Activated CD8-positive, alpha-beta T cell treated with anti-CD3 and anti-CD28 coated beads for 36 hours (primary cell): Measurements from ENCODE around the gene CCNI. TPM values are rescaled to one million over a fixed set of nuclear protein-coding genes. Genes with fewer than 3 reads are reported as not detected.

Source experiments
- ATAC-seq: fragments of 200-7000 bp; cut with Tn5 transposase; one replicate; pipeline ENCODE4 v1.10.0; 2021; ENCODE audit warnings: mild to moderate bottlenecking, moderate library complexity
- CTCF ChIA-PET: fragments of 350-600 bp; sonication (Branson Sonifier 250); formaldehyde crosslinking; loops from one replicate; lab custom pipeline; 2021; ENCODE audit warnings: antibody characterized with exemption; lab: Charles Lee
- POLR2A ChIA-PET: fragments of 350-600 bp; sonication (Branson Sonifier 250); formaldehyde crosslinking; loops from one replicate; lab custom pipeline; 2021; ENCODE audit warnings: antibody characterized with exemption; lab: Charles Lee
- DNase-seq: peaks from one replicate; pipeline ENCODE4 v3.0.0-alpha.2; 2020
- H3K27ac Mint-ChIP-seq: one replicate; pipeline ENCODE4 v1.8.0; 2021; ENCODE audit warnings: mild to moderate bottlenecking, mixed read lengths
- H3K27me3 Mint-ChIP-seq: one replicate; pipeline ENCODE4 v1.8.0; 2021; ENCODE audit warnings: mixed read lengths
- H3K36me3 Mint-ChIP-seq: one replicate; pipeline ENCODE4 v1.8.0; 2021; ENCODE audit warnings: low read depth, mixed read lengths
- H3K4me1 Mint-ChIP-seq: one replicate; pipeline ENCODE4 v1.8.0; 2021; ENCODE audit warnings: low read depth, mixed read lengths
- H3K4me3 Mint-ChIP-seq: one replicate; pipeline ENCODE4 v1.8.0; 2021; ENCODE audit warnings: mild to moderate bottlenecking, moderate library complexity, mixed read lengths
- H3K9me3 Mint-ChIP-seq: one replicate; pipeline ENCODE4 v1.8.0; 2021; ENCODE audit warnings: mixed read lengths
- intact Hi-C: fragments of 100-400 bp; cut with micrococcal nuclease; formaldehyde crosslinking; loops from one replicate; pipeline ENCODE4 v1.10.0; 2022
- total RNA-seq, 2 experiments: library from RNA; stranded (reverse); gene quantifications; one replicate each; pipeline ENCODE4 v1.2.3, GENCODE V29; 2021
- TF ChIP-seq, protein P1 (sequence below): fragments of 200-600 bp; IDR thresholded peaks from one replicate; pipeline ENCODE4 v1.8.0; 2022; ENCODE audit warnings: antibody characterized with exemption, mild to moderate bottlenecking

The CCNI gene
- total RNA-seq, 2 experiments from 2014 or later, result 257 to 272 TPM

DNA sequence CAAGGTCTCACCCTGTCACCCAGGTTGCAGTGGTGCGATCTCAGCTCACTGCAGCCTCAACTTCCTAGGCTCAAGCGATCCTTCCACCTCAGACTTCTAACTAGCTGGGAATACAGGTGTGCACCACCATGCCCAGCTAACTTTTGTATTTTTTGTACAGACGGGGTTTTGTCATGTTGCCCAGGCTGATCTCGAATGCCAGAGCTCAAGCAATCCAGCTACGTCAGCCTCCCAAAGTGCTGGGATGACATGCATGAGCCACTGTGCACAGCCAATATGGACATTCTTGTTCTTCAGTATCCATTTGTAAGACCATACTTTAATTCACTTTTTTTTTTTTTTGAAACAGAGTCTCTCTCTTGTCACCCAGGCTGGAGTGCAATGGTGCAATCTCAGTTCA is 3.5 kb upstream of the CCNI start:
- intact Hi-C loops, result no loop called here
- Mint-ChIP-seq H3K4me3 (no peak overlapping the region), H3K4me1 (peaks cover 31% of the 10 kb centered on the region), H3K9me3 (no peaks in the 10 kb centered on the region), H3K27me3 (no peaks in the 10 kb centered on the region), H3K36me3 (peaks cover 7% of the 10 kb centered on the region), H3K27ac (no peak overlapping the region)
- ChIA-PET POLR2A (interaction anchor here (1.4 kb wide), 1 partner anchor 9 kb away, joined by 3 read pairs; no protein-coding TSS in a partner anchor), CTCF (interaction anchor here (0.6 to 1.3 kb wide), 3 partner anchors 16 to 490 kb away, joined by 3 to 9 read pairs (median 3); no protein-coding TSS in a partner anchor)
- no peak for DNase-seq
- TF ChIP-seq, protein P1, sequence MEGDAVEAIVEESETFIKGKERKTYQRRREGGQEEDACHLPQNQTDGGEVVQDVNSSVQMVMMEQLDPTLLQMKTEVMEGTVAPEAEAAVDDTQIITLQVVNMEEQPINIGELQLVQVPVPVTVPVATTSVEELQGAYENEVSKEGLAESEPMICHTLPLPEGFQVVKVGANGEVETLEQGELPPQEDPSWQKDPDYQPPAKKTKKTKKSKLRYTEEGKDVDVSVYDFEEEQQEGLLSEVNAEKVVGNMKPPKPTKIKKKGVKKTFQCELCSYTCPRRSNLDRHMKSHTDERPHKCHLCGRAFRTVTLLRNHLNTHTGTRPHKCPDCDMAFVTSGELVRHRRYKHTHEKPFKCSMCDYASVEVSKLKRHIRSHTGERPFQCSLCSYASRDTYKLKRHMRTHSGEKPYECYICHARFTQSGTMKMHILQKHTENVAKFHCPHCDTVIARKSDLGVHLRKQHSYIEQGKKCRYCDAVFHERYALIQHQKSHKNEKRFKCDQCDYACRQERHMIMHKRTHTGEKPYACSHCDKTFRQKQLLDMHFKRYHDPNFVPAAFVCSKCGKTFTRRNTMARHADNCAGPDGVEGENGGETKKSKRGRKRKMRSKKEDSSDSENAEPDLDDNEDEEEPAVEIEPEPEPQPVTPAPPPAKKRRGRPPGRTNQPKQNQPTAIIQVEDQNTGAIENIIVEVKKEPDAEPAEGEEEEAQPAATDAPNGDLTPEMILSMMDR, result no peak
- no peak for ATAC-seq

DNA sequence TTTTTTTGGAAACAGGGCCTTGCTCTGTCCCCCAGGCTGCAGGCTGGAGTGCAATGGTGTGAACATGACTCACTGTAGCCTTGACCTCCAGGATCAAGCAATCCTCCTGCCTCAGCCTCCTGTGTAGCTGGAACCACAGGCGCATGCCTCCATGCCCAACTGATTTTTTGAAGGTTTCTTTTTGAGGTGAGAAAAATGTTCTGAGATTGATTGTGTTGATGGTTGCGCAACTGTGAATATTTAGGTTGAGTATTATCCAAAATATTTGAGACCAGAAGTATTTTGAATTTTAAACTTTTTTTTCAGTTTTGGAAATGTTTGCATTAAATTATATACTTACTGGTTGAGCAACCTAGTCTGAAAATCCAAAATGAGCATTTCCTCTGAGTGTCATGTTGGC is 2.6 kb upstream of the CCNI start:
- TF ChIP-seq, protein P1, result no peak
- Mint-ChIP-seq H3K27me3 (no peaks in the 10 kb centered on the region), H3K27ac (no peak overlapping the region), H3K4me1 (peaks cover 31% of the 10 kb centered on the region), H3K4me3 (no peak overlapping the region), H3K9me3 (no peaks in the 10 kb centered on the region), H3K36me3 (peaks cover 7% of the 10 kb centered on the region)
- POLR2A ChIA-PET, result interaction anchor here (1.4 kb wide), 1 partner anchor 10 kb away, joined by 3 read pairs; no protein-coding TSS in a partner anchor
- ATAC-seq (no peak), DNase-seq (no peak)
- CTCF ChIA-PET, result interaction anchor here (0.8 to 2.5 kb wide), 3 partner anchors 17 to 125 kb away, joined by 3 to 13 read pairs (median 9); no protein-coding TSS in a partner anchor
- intact Hi-C loops, result no loop called here

DNA sequence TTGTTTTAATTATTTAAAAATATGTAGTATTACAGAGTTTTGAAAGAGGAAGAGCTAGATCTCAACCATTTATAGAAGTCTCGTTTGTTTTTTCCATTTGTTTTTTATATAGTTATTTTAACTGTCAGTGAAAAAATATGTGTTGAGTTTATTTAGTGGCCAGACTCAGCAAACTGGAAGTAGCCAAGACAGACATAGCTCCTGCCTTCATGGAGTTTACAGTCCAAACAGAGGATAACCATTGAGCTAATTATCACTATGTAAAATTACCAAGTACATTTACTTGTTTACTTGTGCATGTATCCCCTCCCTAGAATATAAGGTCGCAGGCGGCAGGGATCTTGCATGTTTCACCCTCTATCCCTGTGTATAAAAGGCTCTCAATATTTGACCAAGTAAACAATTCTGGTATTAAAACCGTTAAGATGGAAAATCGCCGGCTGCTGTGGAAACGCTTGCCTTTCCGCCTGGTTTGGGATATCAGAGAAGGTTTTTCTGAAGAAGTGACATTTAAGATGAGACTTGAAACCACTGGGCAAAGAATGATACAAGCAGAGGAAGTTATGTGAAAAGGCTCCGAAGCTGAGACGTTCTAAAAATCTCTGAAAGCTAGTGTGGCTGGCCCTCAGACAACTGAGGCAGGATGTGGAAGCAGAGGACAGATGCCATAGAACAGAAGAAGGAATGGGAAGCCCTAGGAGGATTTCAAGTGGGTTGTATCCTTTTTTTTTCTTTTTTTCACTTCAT is 1.3 kb upstream of the CCNI start:
- Mint-ChIP-seq H3K4me3 (no peak overlapping the region), H3K9me3 (no peaks in the 10 kb centered on the region), H3K36me3 (peaks cover 7% of the 10 kb centered on the region), H3K27me3 (no peaks in the 10 kb centered on the region), H3K27ac (peak overlapping the region; percentile 100), H3K4me1 (peaks cover 31% of the 10 kb centered on the region)
- DNase-seq (peak; percentile 30), ATAC-seq (no peak)
- ChIA-PET CTCF (interaction anchor here (0.9 to 2.5 kb wide), 5 partner anchors 15 to 127 kb away, joined by 3 to 13 read pairs (median 6); no protein-coding TSS in a partner anchor), POLR2A (interaction anchor here (0.6 to 3.5 kb wide), 4 partner anchors 11 to 124 kb away, joined by 3 to 13 read pairs (median 6); no protein-coding TSS in a partner anchor)
- intact Hi-C loops, result loop anchor here (2.0 kb wide), 1 partner anchor 80 kb away; the partner anchor contains the start of gene CCNG2
- TF ChIP-seq, protein P1, result no peak

DNA sequence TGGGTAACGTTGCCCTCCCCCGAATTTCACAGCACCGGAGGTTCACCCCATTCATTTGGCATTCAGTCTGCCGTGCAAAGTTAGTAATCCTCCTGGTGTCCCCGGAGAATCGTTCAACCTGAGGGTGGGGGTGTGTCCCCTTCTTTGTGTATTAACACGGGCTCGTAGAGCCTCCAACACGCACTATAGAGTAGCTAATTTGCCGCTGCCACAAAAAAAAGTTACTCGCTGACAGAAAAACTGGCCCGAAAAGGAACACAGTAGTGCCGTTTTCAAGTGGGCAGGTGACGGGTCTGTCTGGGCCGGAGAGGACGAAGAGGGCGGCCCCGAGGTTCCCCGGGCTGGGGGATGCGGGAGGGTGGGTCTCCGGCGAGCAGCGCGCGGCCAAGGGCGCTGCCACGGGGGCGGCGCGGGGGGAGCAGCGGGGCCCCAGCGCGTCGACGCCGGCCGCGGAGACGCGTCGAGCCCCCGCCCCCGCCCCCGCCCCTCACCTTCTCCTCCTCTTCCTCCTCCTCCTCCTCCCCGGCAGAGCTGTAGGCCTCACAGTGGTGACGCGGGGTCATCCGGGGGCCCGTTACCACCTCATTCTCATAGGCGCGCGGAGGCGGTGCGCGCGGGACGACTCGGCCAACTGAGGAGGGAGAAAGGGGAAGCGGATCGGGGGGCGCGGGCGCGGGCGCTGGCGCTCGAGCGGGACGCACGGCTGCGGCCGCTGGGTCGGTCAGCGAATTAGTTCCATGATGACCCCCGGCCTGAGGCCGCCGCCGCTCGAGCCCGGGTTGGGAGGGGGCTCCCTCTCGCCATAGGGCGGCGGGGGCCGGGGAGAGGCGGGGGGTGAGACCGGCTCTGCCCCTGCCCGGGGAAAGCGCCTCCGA is 571 bp downstream of the CCNI start:
- POLR2A ChIA-PET, result interaction anchor here (0.8 to 3.5 kb wide), 4 partner anchors 9 to 125 kb away, joined by 3 to 13 read pairs (median 3); partner anchors contain the start of gene SEPTIN11
- Mint-ChIP-seq H3K27me3 (no peaks in the 10 kb centered on the region), H3K36me3 (peaks cover 20% of the 10 kb centered on the region), H3K27ac (peak overlapping the region; percentile 100), H3K4me3 (no peak overlapping the region), H3K9me3 (no peaks in the 10 kb centered on the region), H3K4me1 (peaks cover 37% of the 10 kb centered on the region)
- DNase-seq, result peak; percentile 90
- intact Hi-C loops, result loop anchor here (5.0 kb wide), 1 partner anchor 127 kb away; no protein-coding TSS in a partner anchor
- TF ChIP-seq, protein P1, result no peak
- ATAC-seq, result peak; percentile 70
- CTCF ChIA-PET, result interaction anchor here (1.0 to 1.9 kb wide), 2 partner anchors 30 to 119 kb away, joined by 4 to 5 read pairs; no protein-coding TSS in a partner anchor
